Measurements from ENCODE around the gene SAMHD1. TPM values are rescaled to one million over a fixed set of nuclear protein-coding genes. Genes with fewer than 3 reads are reported as not detected.

SAMHD1 gene
- total RNA-seq, 2 experiments from 2014 or later = 10.6 to 20.8 TPM

GRCh38 chr20:36855241-36855657, 96.3 kb downstream of the SAMHD1 start:
- H3K27ac ChIP-seq (ENCODE audit: low read depth, low read length, poor library complexity, severe bottlenecking) = no peak overlapping the region
- no peaks in the 10 kb centered on the region for H4K20me1 ChIP-seq (ENCODE audit: insufficient read depth, low read length)
- no peak for TF ChIP-seq EZH2phosphoT487 (IDR thresholded peaks at IDR 0.05; ENCODE audit: borderline replicate concordance, low read depth, low read length)
- TF ChIP-seq CTCF (conservative IDR thresholded peaks at IDR 0.05; ENCODE audit: low read length) = no peak
- no TSS peak for BruUV-seq (replicated peaks)
- H3K36me3 ChIP-seq (ENCODE audit: insufficient read depth, low read length) = peaks cover 6% of the 10 kb centered on the region
- no peak for DNase-seq (ENCODE audit: low spot score)
- H3K79me2 ChIP-seq (ENCODE audit: insufficient read depth, low read depth, low read length) = no peaks in the 10 kb centered on the region
- H2AFZ ChIP-seq (ENCODE audit: low read length) = no peak overlapping the region
- peaks cover 35% of the 10 kb centered on the region for H3K4me1 ChIP-seq (ENCODE audit: insufficient read depth, low read length, poor library complexity, severe bottlenecking)
- H3K4me3 ChIP-seq (ENCODE audit: low read depth, low read length, poor library complexity, severe bottlenecking) = no peak overlapping the region
- ChIA-PET CTCF (ENCODE audit: unreplicated experiment) (no interaction called here), POLR2A (interaction anchor here (0.5 to 2.4 kb wide), 3 partner anchors 19 to 63 kb away, joined by 3 to 20 read pairs (median 3); no protein-coding TSS in a partner anchor)
- H3K4me2 ChIP-seq (ENCODE audit: low read length) = no peak overlapping the region
- intact Hi-C loops (cut with micrococcal nuclease; ENCODE audit: unreplicated experiment) = no loop called here
- H3K9me2 ChIP-seq (ENCODE audit: insufficient read depth, low read length) = no peaks in the 10 kb centered on the region
- peaks cover 6% of the 10 kb centered on the region for H3K9me3 ChIP-seq (ENCODE audit: low read length)

- no peak for TF ChIP-seq CTCF (conservative IDR thresholded peaks at IDR 0.05; ENCODE audit: low read length)
- TF ChIP-seq EZH2phosphoT487 (IDR thresholded peaks at IDR 0.05; ENCODE audit: borderline replicate concordance, low read depth, low read length) = no peak
- H3K4me3 ChIP-seq (ENCODE audit: low read depth, low read length, poor library complexity, severe bottlenecking) = no peak overlapping the region
- no peaks in the 10 kb centered on the region for H4K20me1 ChIP-seq (ENCODE audit: insufficient read depth, low read length)
- DNase-seq (ENCODE audit: low spot score) = no peak
- H3K27ac ChIP-seq (ENCODE audit: low read depth, low read length, poor library complexity, severe bottlenecking) = no peak overlapping the region
- H3K4me1 ChIP-seq (ENCODE audit: insufficient read depth, low read length, poor library complexity, severe bottlenecking) = peaks cover 37% of the 10 kb centered on the region
- POLR2A ChIA-PET = interaction anchor here (0.5 to 2.4 kb wide), 5 partner anchors 18 to 64 kb away, joined by 3 to 20 read pairs (median 4); no protein-coding TSS in a partner anchor
- CTCF ChIA-PET (ENCODE audit: unreplicated experiment) = interaction anchor here (0.6 kb wide), 2 partner anchors 81 to 108 kb away, joined by 3 read pairs; partner anchors contain the start of gene DSN1
- H3K9me3 ChIP-seq (ENCODE audit: low read length) = peaks cover 6% of the 10 kb centered on the region
- BruUV-seq (replicated peaks) = no TSS peak
- H3K79me2 ChIP-seq (ENCODE audit: insufficient read depth, low read depth, low read length) = no peaks in the 10 kb centered on the region
- H3K9me2 ChIP-seq (ENCODE audit: insufficient read depth, low read length) = no peaks in the 10 kb centered on the region
- H2AFZ ChIP-seq (ENCODE audit: low read length) = no peak overlapping the region
- peaks cover 7% of the 10 kb centered on the region for H3K36me3 ChIP-seq (ENCODE audit: insufficient read depth, low read length)
- no peak overlapping the region for H3K4me2 ChIP-seq (ENCODE audit: low read length)
- intact Hi-C loops (cut with micrococcal nuclease; ENCODE audit: unreplicated experiment) = no loop called here
Measured at GRCh38 chr20:36854348-36855240, 96.9 kb downstream of the SAMHD1 start.

- Histone ChIP-seq H3K9me2 (ENCODE audit: insufficient read depth, low read length) (no peaks in the 10 kb centered on the region), H2AFZ (ENCODE audit: low read length) (peak overlapping the region; percentile 40), H3K36me3 (ENCODE audit: insufficient read depth, low read length) (peaks cover 7% of the 10 kb centered on the region), H3K4me2 (ENCODE audit: low read length) (peak overlapping the region; percentile 35), H3K27ac (ENCODE audit: low read depth, low read length, poor library complexity, severe bottlenecking) (peak overlapping the region; percentile 19), H4K20me1 (ENCODE audit: insufficient read depth, low read length) (no peaks in the 10 kb centered on the region), H3K4me3 (ENCODE audit: low read depth, low read length, poor library complexity, severe bottlenecking) (peak overlapping the region; percentile 5), H3K4me1 (ENCODE audit: insufficient read depth, low read length, poor library complexity, severe bottlenecking) (peaks cover 52% of the 10 kb centered on the region), H3K9me3 (ENCODE audit: low read length) (peaks cover 6% of the 10 kb centered on the region), H3K79me2 (ENCODE audit: insufficient read depth, low read depth, low read length) (no peaks in the 10 kb centered on the region)
- DNase-seq (ENCODE audit: low spot score) = peak; percentile 28
- intact Hi-C loops (cut with micrococcal nuclease; ENCODE audit: unreplicated experiment) = no loop called here
- ChIA-PET POLR2A (interaction anchor here (0.6 to 1.4 kb wide), 4 partner anchors 9 to 715 kb away, joined by 3 to 4 read pairs (median 4); no protein-coding TSS in a partner anchor), CTCF (ENCODE audit: unreplicated experiment) (no interaction called here)
- no TSS peak for BruUV-seq (replicated peaks)
- TF ChIP-seq CTCF (conservative IDR thresholded peaks at IDR 0.05; ENCODE audit: low read length) = no peak
- no peak for TF ChIP-seq EZH2phosphoT487 (IDR thresholded peaks at IDR 0.05; ENCODE audit: borderline replicate concordance, low read depth, low read length)
Measured at GRCh38 chr20:36852187-36852586, 99.3 kb downstream of the SAMHD1 start.
